ENCODE results near the gene FAHD2A. TPM values are rescaled to one million over a fixed set of nuclear protein-coding genes. Genes with fewer than 3 reads are reported as not detected.

FAHD2A gene
- total and polyA plus RNA-seq, 2 donors (not counting 3 experiments of a cell fraction or from before 2014, with no cell fraction given) = 33.1 to 37.0 TPM

DNA sequence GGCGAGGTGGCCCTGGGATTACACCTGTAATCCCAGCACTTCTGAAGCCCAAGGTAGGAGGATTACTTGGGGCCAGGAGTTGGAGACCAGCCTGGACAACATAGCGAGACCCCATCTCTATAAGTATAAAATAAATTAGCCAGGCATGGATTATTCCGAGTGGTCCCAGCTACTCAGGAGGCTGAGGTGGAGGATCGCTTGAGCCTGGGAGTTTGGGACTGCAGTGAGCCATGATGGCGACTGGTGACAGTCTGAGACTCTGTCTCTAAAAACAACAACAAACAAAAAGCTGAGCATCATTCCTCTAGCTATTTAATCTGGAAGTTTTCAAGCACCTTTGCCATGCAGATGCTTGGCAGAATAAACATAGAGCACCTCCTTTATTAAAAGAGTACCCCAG lies 21.8 kb upstream of the FAHD2A start:
- Histone ChIP-seq H3K27me3 (ENCODE audit: control insufficient read depth in 2 of 2, insufficient read depth in 2 of 2, low read length in 2 of 2) (no peaks in the 10 kb centered on the region), H3K79me2 (ENCODE audit: control insufficient read depth, insufficient read depth, low read length) (no peaks in the 10 kb centered on the region), H3K9me1 (replicated peaks; ENCODE audit: control insufficient read depth, extremely low read depth, insufficient read depth, low read length) (no peaks in the 10 kb centered on the region), H3K4me1 (ENCODE audit: control insufficient read depth, extremely low read depth, insufficient read depth, low read length) (no peaks in the 10 kb centered on the region), H3K9ac (replicated peaks; ENCODE audit: extremely low read depth, insufficient read depth, low read length) (no peak overlapping the region), H3K4me2 (ENCODE audit: insufficient read depth, low read length) (no peak overlapping the region), H2AFZ (ENCODE audit: low read depth, low read length) (no peak overlapping the region), H3K9me3 (replicated peaks; ENCODE audit: control insufficient read depth, insufficient read depth, low read length) (no peaks in the 10 kb centered on the region), H3K36me3 (ENCODE audit: control insufficient read depth in 2 of 2, extremely low read depth in 1 of 2, insufficient read depth in 2 of 2, low read length in 2 of 2) (no peaks in the 10 kb centered on the region), H4K20me1 (replicated peaks; ENCODE audit: control insufficient read depth, extremely low read depth, insufficient read depth, low read length) (no peaks in the 10 kb centered on the region), H3K4me3 (replicated peaks in 1 of 3; ENCODE audit: insufficient read depth in 1 of 3, low read depth in 1 of 3, low read length in 3 of 3) (no peak overlapping the region), H3K27ac (ENCODE audit: insufficient read depth, low read depth, low read length) (no peak overlapping the region)
- FAIRE-seq = no peak
- BruUV-seq (replicated peaks) = no TSS peak
- TF ChIP-seq MYC (IDR thresholded peaks at IDR 0.05; ENCODE audit: low read depth, low read length) (no peak), JUN (IDR thresholded peaks at IDR 0.05; ENCODE audit: borderline replicate concordance, insufficient read depth, insufficient read length, low read depth) (no peak), POLR2A (IDR thresholded peaks at IDR 0.05; ENCODE audit: low read depth, low read length) (no peak), POLR2AphosphoS5 (IDR thresholded peaks at IDR 0.05; ENCODE audit: insufficient read depth, low read depth, low read length) (no peak)
- TF ChIP-seq, protein P1, sequence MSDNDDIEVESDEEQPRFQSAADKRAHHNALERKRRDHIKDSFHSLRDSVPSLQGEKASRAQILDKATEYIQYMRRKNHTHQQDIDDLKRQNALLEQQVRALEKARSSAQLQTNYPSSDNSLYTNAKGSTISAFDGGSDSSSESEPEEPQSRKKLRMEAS (IDR thresholded peaks at IDR 0.05; ENCODE audit: insufficient read depth, insufficient read length) = no peak
- POLR2A ChIA-PET = no interaction called here
- dilution Hi-C loops (cut with MboI; ENCODE audit: extremely low pct_ligation_motif_present, low sequenced_read_pairs) (no loop called here), intact Hi-C loops (cut with micrococcal nuclease) (no loop called here)
- no peak for DNase-seq (ENCODE audit: low read depth, low spot score)
- CTCF ChIA-PET = interaction anchor here (4.8 kb wide), 1 partner anchor 8 kb away, joined by 28 read pairs; no protein-coding TSS in a partner anchor

DNA sequence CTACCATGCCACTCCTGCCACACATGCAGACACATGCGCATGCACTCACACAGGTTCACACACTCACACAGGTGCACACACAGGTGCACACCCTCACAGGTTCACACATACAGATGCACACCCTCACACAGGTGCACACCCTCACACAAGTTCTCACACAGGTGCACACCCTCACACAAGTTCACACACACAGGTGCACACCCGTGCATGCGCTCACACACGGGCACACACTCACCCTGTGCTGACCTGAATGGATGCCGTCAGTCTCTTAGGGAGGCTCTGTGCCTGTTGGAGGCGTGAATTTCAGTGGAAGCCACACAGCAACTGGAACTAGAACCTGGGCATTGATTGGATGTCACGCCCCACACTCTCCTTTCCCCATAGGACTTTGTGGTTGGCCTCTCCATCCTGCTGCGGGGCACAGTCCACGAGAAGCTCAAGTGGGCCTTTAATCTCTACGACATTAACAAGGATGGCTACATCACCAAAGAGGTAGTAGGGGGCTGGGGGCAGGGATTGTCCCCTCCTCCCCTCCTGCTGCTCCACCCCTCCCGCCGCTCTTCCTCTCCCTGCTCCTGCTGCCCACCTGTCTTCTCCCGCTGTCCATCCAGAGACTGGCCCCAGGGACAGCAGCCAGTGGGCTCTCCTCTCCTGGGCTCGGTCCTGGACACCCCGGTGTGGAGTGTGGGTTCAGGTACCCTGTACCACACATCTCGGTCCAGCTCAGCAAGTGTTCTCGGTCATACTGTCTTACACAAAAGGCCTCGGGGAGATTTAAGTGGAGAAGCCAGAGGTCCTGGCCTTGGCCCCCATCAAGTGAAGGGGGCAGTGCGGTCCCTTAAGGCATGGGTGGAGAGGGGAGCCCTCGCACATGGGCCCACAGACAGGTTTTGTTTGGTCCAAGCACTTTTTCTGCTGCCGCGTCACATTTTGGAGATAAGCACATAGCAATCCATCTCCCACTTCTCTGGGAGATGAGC lies 21.0 kb upstream of the FAHD2A start:
- Histone ChIP-seq H3K4me1 (ENCODE audit: control insufficient read depth, extremely low read depth, insufficient read depth, low read length) (no peaks in the 10 kb centered on the region), H3K27ac (ENCODE audit: insufficient read depth, low read depth, low read length) (no peak overlapping the region), H3K27me3 (ENCODE audit: control insufficient read depth in 2 of 2, insufficient read depth in 2 of 2, low read length in 2 of 2) (no peaks in the 10 kb centered on the region), H3K9ac (replicated peaks; ENCODE audit: extremely low read depth, insufficient read depth, low read length) (no peak overlapping the region), H2AFZ (ENCODE audit: low read depth, low read length) (no peak overlapping the region), H3K9me3 (replicated peaks; ENCODE audit: control insufficient read depth, insufficient read depth, low read length) (no peaks in the 10 kb centered on the region), H3K79me2 (ENCODE audit: control insufficient read depth, insufficient read depth, low read length) (no peaks in the 10 kb centered on the region), H3K4me3 (replicated peaks in 1 of 3; ENCODE audit: insufficient read depth in 1 of 3, low read depth in 1 of 3, low read length in 3 of 3) (no peak overlapping the region), H3K4me2 (ENCODE audit: insufficient read depth, low read length) (no peak overlapping the region), H3K9me1 (replicated peaks; ENCODE audit: control insufficient read depth, extremely low read depth, insufficient read depth, low read length) (no peaks in the 10 kb centered on the region), H3K36me3 (ENCODE audit: control insufficient read depth in 2 of 2, extremely low read depth in 1 of 2, insufficient read depth in 2 of 2, low read length in 2 of 2) (no peaks in the 10 kb centered on the region), H4K20me1 (replicated peaks; ENCODE audit: control insufficient read depth, extremely low read depth, insufficient read depth, low read length) (no peaks in the 10 kb centered on the region)
- intact Hi-C loops (cut with micrococcal nuclease) (no loop called here), dilution Hi-C loops (cut with MboI; ENCODE audit: extremely low pct_ligation_motif_present, low sequenced_read_pairs) (no loop called here)
- BruUV-seq (replicated peaks) = no TSS peak
- FAIRE-seq = no peak
- no peak for DNase-seq (ENCODE audit: low read depth, low spot score)
- ChIA-PET CTCF (interaction anchor here (4.8 kb wide), 1 partner anchor 7 kb away, joined by 28 read pairs; no protein-coding TSS in a partner anchor), POLR2A (no interaction called here)
- TF ChIP-seq MYC (IDR thresholded peaks at IDR 0.05; ENCODE audit: low read depth, low read length) = no peak
- TF ChIP-seq, protein P1 (IDR thresholded peaks at IDR 0.05; ENCODE audit: insufficient read depth, insufficient read length) = no peak
- no peak for TF ChIP-seq POLR2A (IDR thresholded peaks at IDR 0.05; ENCODE audit: low read depth, low read length)
- TF ChIP-seq FOS (IDR thresholded peaks at IDR 0.05; ENCODE audit: borderline replicate concordance, insufficient read depth, low read length) = no peak
- TF ChIP-seq POLR2AphosphoS5 (IDR thresholded peaks at IDR 0.05; ENCODE audit: insufficient read depth, low read depth, low read length) = no peak
- TF ChIP-seq JUN (IDR thresholded peaks at IDR 0.05; ENCODE audit: borderline replicate concordance, insufficient read depth, insufficient read length, low read depth) = no peak
- TF ChIP-seq, protein P2, sequence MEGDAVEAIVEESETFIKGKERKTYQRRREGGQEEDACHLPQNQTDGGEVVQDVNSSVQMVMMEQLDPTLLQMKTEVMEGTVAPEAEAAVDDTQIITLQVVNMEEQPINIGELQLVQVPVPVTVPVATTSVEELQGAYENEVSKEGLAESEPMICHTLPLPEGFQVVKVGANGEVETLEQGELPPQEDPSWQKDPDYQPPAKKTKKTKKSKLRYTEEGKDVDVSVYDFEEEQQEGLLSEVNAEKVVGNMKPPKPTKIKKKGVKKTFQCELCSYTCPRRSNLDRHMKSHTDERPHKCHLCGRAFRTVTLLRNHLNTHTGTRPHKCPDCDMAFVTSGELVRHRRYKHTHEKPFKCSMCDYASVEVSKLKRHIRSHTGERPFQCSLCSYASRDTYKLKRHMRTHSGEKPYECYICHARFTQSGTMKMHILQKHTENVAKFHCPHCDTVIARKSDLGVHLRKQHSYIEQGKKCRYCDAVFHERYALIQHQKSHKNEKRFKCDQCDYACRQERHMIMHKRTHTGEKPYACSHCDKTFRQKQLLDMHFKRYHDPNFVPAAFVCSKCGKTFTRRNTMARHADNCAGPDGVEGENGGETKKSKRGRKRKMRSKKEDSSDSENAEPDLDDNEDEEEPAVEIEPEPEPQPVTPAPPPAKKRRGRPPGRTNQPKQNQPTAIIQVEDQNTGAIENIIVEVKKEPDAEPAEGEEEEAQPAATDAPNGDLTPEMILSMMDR (IDR thresholded peaks at IDR 0.05; ENCODE audit: extremely low read depth in 1 of 2, insufficient read depth in 1 of 2, low read depth in 1 of 2, low read length in 2 of 2) = no peak
- no peak for TF ChIP-seq GATA2 (IDR thresholded peaks at IDR 0.05; ENCODE audit: insufficient read depth, insufficient read length, low read depth, low read length)
- no peak for TF ChIP-seq EZH2 (IDR thresholded peaks at IDR 0.05; ENCODE audit: borderline replicate concordance, low read depth, low read length, severe bottlenecking)
